Transverse colon (tissue), 4 donors: ENCODE results near the gene KIAA0753. TPM values are rescaled to one million over a fixed set of nuclear protein-coding genes. Genes with fewer than 3 reads are reported as not detected.

Experiments used
- DNase-seq: peaks from one replicate; pipeline ENCODE4 v3.0.0-alpha.2; 2019
- H3K27ac ChIP-seq, 4 donors: fragments of 200-600 bp; sonication (generic); 2 replicates each; pipeline ENCODE4 v1.5.1; 2016 to 2018; ENCODE audit warnings: inconsistent platforms in 4 of 4
- H3K27me3 ChIP-seq: fragments of 200-600 bp; sonication (generic); 2 replicates; pipeline ENCODE4 v1.5.1; 2017; ENCODE audit warnings: inconsistent platforms
- H3K36me3 ChIP-seq, 4 donors: fragments of 200-600 bp; sonication (generic); 2 replicates each; pipeline ENCODE4 v1.5.1; 2017 to 2019; ENCODE audit warnings: inconsistent platforms in 4 of 4
- H3K4me1 ChIP-seq, 4 donors: fragments of 200-600 bp; sonication (generic); 2 replicates each; pipeline ENCODE4 v1.5.1; 2017 to 2020; ENCODE audit warnings: inconsistent platforms in 4 of 4
- H3K4me3 ChIP-seq, 4 donors: fragments of 200-600 bp; sonication (generic); 1 replicate in 1 of 4; 2 replicates in 3 of 4; pipeline versions ENCODE4 v1.5.1 to v1.6.1; 2017 to 2019; ENCODE audit warnings: inconsistent platforms in 4 of 4
- H3K9me3 ChIP-seq, 2 donors: fragments of 200-600 bp; sonication (generic); 2 replicates each; pipeline ENCODE4 v1.5.1; 2017 to 2019; ENCODE audit warnings: inconsistent platforms in 2 of 2
- CTCF ChIP-seq, 5 experiments: fragments of 200-600 bp in 3 of 5; fragments of 450-650 bp in 2 of 5; sonication (generic) in 3 of 5; IDR thresholded peaks; 1 replicate in 2 of 5; 2 replicates in 3 of 5; pipeline ENCODE4 v1.5.1; 2016 to 2017; ENCODE audit warnings: antibody characterized with exemption in 5 of 5, inconsistent platforms in 3 of 5, mild to moderate bottlenecking in 2 of 5, moderate library complexity in 1 of 5
- EP300 ChIP-seq: sonication (generic); formaldehyde crosslinking; IDR thresholded peaks from one replicate; pipeline ENCODE4 v1.6.1; 2017; ENCODE audit warnings: antibody characterized with exemption, low read depth
- POLR2A ChIP-seq: fragments of 450-650 bp; IDR thresholded peaks from one replicate; pipeline ENCODE4 v1.6.1; 2016; ENCODE audit warnings: antibody characterized with exemption, mild to moderate bottlenecking, moderate library complexity
- POLR2AphosphoS5 ChIP-seq, 3 donors: sonication (generic); formaldehyde crosslinking; IDR thresholded peaks; one replicate each; pipeline ENCODE4 v1.6.1; 2016; ENCODE audit warnings: antibody characterized with exemption in 3 of 3
- WGBS, 2 donors: methylation state at CpG; one replicate each; pipeline ENCODE4 v1.1.5; 2018; ENCODE audit warnings: low coverage in 1 of 2; 5-methylcytosine and 5-hydroxymethylcytosine counted together
- in situ Hi-C, 4 donors: fragments of 200-750 bp; cut with MboI; loops; one replicate each; pipeline versions ENCODE4 v1.15.0 to v1.15.1; 2017; ENCODE audit warnings: low sequenced_read_pairs in 3 of 4, low pct_ligation_motif_present in 1 of 4, low pct_unique_long_range_greater_than_20kb in 1 of 4
- intact Hi-C: fragments of 100-400 bp; cut with DNase I; formaldehyde crosslinking; loops from one replicate; pipeline ENCODE4 v1.15.1; 2023; ENCODE audit warnings: low total_unique reads
- total RNA-seq, 4 donors: library from RNA; depleted of rRNA; stranded (reverse); fragments of >200 nt; gene quantifications; one replicate each; pipeline ENCODE4 v1.1.0, GENCODE V29; 2016

Gene KIAA0753
- total RNA-seq, 4 donors from 2014 or later, result 9.8 to 41.1 (median 16.9) TPM

GRCh38 chr17:6589266-6589946 is 51.1 kb downstream of the KIAA0753 start:
- Histone ChIP-seq H3K36me3 (peaks cover 0 to 67% (median 30%) of the 10 kb centered on the region in 4 donors), H3K27ac (no peak overlapping the region), H3K9me3 (no peaks in the 10 kb centered on the region), H3K27me3 (no peaks in the 10 kb centered on the region), H3K4me3 (no peak overlapping the region), H3K4me1 (peaks cover 0 to 14% (median 7%) of the 10 kb centered on the region in 4 donors)
- TF ChIP-seq CTCF (IDR thresholded peaks at IDR 0.05) (no peak), EP300 (no peak), POLR2AphosphoS5 (IDR thresholded peaks at IDR 0.05) (no peak), POLR2A (no peak)
- in situ Hi-C loops, result no loop called here
- intact Hi-C loops, result no loop called here
- 96 to 97% methylated on average over 9 to 15 of the region's 15 CpGs for WGBS, 2 donors
- DNase-seq, result no peak

- 95 to 96% methylated on average over 4 to 5 of the region's 5 CpGs for WGBS, 2 donors
- Histone ChIP-seq H3K27ac (no peak overlapping the region), H3K27me3 (no peaks in the 10 kb centered on the region), H3K9me3 (no peaks in the 10 kb centered on the region), H3K36me3 (peaks cover 0 to 65% (median 31%) of the 10 kb centered on the region in 4 donors), H3K4me3 (no peak overlapping the region), H3K4me1 (peaks cover 0 to 14% (median 7%) of the 10 kb centered on the region in 4 donors)
- intact Hi-C loops, result no loop called here
- DNase-seq, result no peak
- TF ChIP-seq POLR2AphosphoS5 (IDR thresholded peaks at IDR 0.05) (no peak), POLR2A (no peak), CTCF (IDR thresholded peaks at IDR 0.05) (no peak), EP300 (no peak)
- in situ Hi-C loops, result no loop called here
These were observed 52.3 kb downstream of the KIAA0753 start for GRCh38 chr17:6588165-6588564.

GRCh38 chr17:6587310-6587709 is 53.2 kb downstream of the KIAA0753 start:
- no peak for DNase-seq
- in situ Hi-C loops (no loop called here), intact Hi-C loops (no loop called here)
- Histone ChIP-seq H3K27ac (no peak overlapping the region), H3K27me3 (no peaks in the 10 kb centered on the region), H3K4me3 (no peak overlapping the region), H3K9me3 (no peaks in the 10 kb centered on the region), H3K36me3 (peaks cover 0 to 69% (median 33%) of the 10 kb centered on the region in 4 donors), H3K4me1 (peaks cover 0 to 7% (median 6%) of the 10 kb centered on the region in 4 donors)
- 87 to 97% methylated on average over 3 to 4 of the region's 4 CpGs for WGBS, 2 donors
- TF ChIP-seq POLR2AphosphoS5 (IDR thresholded peaks at IDR 0.05), result no peak
- TF ChIP-seq EP300, result no peak
- TF ChIP-seq CTCF (IDR thresholded peaks at IDR 0.05), result no peak
- no peak for TF ChIP-seq POLR2A

GRCh38 chr17:6583411-6583810 is 57.1 kb downstream of the KIAA0753 start:
- intact Hi-C loops, result no loop called here
- H3K36me3 ChIP-seq, result peaks cover 0 to 53% (median 25%) of the 10 kb centered on the region in 4 donors

More at GRCh38 chr17:6583411-6583810, 57.1 kb downstream of the KIAA0753 start:
- Histone ChIP-seq H3K4me3 (no peak overlapping the region), H3K4me1 (no peaks in the 10 kb centered on the region), H3K9me3 (no peaks in the 10 kb centered on the region), H3K27me3 (no peaks in the 10 kb centered on the region), H3K27ac (no peak overlapping the region)
- TF ChIP-seq EP300 (no peak), CTCF (IDR thresholded peaks at IDR 0.05) (no peak), POLR2AphosphoS5 (IDR thresholded peaks at IDR 0.05) (no peak), POLR2A (no peak)
- DNase-seq, result no peak
- in situ Hi-C loops, result no loop called here
- WGBS, 2 donors, result 97 to 100% methylated on average over 4 of the region's 4 CpGs
